ENCODE measurements around the gene NAA15.
"Not testable (repeated sequence)": the region's sequence is repeated elsewhere in the genome, so short reads cannot be mapped to it uniquely, and the experiment has no call there.

The NAA15 gene

GRCh38 chr4:139454111-139455045 is 153.1 kb downstream of the NAA15 start, which contains the start of gene RAB33B:
TSS of gene RAB33B (plus strand) at chr4:139454121. CDS start at chr4:139454196, 75 bp downstream.
- no peak for DNase-seq

- DNase-seq: no peak
Measured at GRCh38 chr4:139455126-139455538, 153.8 kb downstream of the NAA15 start.

GRCh38 chr4:139457318-139457717 is 156.0 kb downstream of the NAA15 start:
- DNase-seq: no peak

GRCh38 chr4:139458543-139458942 is 157.2 kb downstream of the NAA15 start:
- no peak for DNase-seq

- DNase-seq: no peak
Measured at GRCh38 chr4:139458999-139459398, 157.7 kb downstream of the NAA15 start.

GRCh38 chr4:139460565-139460964 is 159.3 kb downstream of the NAA15 start:
- DNase-seq: no peak

- no peak for DNase-seq
Measured at GRCh38 chr4:139461022-139461628, 159.8 kb downstream of the NAA15 start.

- DNase-seq: not testable (repeated sequence)
Measured at GRCh38 chr4:139464512-139464911, 163.2 kb downstream of the NAA15 start.

GRCh38 chr4:139465922-139466321 is 164.6 kb downstream of the NAA15 start:
- no peak for DNase-seq

GRCh38 chr4:139468756-139469155 is 167.5 kb downstream of the NAA15 start:
- not testable (repeated sequence) for DNase-seq

- no peak for DNase-seq
Measured at GRCh38 chr4:139469216-139469615, 167.9 kb downstream of the NAA15 start.
